GM18520 (cell line): Measurements from ENCODE around the gene WWC1.
A peak's percentile ranks its signal among the peaks of the same experiment; 100 is the strongest.
"Not testable (repeated sequence)": the region's sequence is repeated elsewhere in the genome, so short reads cannot be mapped to it uniquely, and the experiment has no call there.

Experiments used
- ATAC-seq: cut with Tn5 transposase; IDR thresholded peaks from one replicate; pipeline ENCODE4 v1.9.1; 2021; ENCODE audit not compliant: unreplicated experiment

The WWC1 gene

DNA sequence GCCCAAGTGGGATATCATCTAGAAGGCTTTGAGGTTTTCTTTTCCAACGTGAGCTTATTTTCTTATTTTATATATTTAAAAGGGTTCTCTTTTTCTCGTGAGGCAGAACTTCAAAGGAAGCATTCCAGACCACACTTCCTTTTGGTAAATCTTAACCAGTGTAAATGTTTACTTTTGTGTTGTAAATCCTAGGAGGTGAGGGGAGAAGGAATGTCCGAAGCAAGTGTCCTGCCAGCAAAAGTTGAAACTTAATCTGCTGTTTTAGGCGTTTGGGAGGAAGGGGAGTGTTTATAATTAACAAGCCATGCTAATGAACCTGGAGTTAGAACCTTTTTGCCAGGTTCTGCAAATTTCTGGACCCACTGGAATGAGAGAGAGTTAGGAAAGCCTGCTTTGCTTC lies 37.9 kb downstream of the WWC1 start:
- no peak for ATAC-seq

DNA sequence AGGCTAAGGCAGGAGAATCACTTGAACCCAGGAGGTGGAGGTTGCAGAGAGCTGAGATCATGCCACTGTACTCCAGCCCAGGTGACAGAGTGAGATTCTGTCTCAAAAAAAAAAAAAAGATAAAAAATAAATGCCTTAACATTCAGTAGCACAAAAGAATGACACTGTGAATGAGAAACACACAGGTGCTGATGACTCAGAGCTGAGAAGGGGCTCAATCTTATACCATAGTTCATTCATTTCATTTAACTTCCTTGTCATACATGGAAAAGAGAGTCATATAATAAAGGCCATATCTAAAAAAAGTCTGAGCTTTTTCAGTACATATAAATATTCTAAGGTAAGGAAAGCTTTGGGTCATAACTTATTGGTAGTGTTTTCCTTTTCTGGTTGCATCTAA lies 40.6 kb downstream of the WWC1 start:
- ATAC-seq = no peak

DNA sequence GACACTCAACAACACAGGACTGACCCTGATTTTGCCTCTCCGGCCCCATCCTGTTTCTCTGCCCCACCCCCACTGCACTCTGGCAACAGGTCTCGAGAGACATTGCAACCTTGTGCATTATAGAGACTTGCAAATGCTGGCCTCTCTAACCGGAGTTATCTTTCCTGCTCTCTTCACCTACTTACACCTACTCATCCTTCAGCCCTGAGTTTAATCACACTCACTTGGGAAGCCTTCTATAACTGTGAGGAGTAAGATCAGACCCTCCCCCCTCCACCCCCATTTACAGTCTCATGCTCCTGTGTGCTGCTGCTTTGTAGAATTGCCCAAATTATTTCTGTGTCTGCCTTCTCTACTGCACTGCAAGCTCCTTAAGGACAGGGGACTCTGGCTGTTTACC lies 42.8 kb downstream of the WWC1 start:
- no peak for ATAC-seq

DNA sequence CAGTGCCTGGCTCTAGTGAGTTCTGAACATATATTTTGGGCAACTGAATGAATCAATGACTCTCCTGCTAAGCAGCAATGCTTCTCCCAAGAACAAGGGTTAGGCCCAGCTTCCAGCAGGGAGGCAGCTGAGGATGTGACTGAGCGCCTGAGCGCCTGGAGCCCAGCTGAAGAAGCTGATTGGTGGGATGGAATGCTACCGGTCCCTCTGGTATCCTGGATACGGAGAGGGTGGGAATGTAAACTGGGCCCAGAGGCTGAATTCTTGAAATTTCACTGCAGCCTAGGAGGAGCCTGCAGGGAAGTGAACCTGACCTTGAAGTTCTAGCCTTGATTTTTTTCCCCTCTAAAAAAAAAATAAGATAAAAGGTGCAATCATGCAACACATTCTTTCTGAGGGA lies 43.2 kb downstream of the WWC1 start:
- no peak for ATAC-seq

DNA sequence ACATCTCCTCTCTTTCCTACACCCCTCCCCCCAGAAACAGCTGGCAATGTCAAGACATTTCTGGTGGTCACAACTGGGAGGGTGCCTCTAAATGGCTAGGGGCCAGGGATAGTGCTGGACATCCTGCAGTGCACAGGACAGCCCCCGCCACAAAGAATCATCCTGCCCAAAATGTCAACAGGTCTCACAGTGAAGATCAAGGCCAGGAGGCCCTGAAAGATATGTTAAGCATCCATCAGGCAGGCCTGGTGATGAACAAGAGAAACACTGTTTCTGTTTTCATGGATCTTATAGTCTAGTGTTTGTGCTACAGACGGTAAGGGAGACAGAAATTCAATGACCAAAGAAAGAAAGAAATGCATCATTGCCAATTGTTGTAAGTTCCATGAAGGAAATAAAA lies 45.9 kb downstream of the WWC1 start:
- no peak for ATAC-seq

DNA sequence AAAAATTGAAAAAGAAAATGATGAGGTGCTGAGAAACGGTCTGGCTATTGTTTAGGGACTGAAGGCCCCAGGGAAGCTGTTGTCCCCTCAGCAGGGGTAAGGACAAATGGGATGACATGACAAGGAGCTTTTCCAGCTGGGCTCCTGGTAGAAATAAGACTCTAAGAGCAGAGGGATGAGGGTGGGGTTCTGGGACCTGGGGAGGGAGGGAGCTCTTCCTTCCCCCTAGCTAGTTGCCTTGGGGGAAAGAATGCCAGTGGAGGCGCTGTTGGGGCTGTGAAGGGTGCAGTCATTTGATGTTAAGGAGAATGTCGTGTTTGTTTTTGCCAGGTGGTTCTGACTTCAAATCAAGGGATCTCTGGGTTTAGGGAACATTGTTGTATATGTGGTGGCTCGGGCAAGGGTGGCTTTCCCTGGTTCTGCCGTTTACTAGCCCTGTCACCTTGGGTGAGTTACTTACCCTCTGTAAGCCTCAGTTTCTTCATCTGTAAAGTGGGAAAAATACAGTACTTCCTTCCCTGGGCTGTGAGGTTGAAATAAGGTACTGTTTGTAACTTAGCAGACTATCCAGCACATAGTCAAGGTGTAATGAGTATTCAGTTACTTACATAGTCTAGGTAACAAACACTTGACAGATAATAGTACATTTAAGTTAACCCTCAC lies 47.8 kb downstream of the WWC1 start:
- ATAC-seq = no peak

DNA sequence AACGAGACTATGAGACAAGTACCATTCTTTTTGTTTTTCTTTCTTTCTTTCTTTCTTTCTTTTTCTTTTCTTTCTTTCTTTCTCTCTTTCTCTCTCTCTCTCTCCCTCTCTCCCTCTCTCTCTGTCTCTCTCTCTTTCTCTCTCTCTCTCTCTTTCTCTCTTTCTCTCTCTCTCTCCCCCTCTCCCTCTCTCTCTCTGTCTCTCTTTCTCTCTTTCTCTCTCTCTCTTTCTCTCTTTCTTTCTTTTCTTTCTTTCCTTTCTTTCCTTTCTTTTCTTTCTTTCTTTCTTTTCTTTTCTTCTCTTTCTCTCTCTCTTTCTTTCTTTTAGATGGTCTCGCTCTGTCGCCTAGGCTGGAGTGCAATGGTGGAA lies 48.3 kb downstream of the WWC1 start:
- not testable (repeated sequence) for ATAC-seq

DNA sequence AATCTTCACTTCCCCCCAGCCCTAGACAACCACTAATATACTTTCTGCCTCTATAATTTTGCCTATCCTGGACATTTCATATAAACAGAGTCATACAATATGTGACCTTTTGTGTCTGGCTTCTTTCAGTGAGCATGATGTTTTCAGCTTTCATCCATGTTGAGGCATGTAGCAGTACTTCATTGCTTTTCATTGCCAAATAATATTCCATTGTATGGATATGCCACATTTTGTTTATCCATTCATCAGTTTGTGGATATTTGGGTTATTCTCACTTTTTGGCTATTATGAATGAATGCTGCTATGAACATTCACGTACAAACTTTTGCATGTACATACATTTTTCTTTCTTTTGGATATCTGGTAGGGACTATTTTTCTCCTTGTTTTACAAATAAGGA lies 49.0 kb downstream of the WWC1 start:
- no peak for ATAC-seq

DNA sequence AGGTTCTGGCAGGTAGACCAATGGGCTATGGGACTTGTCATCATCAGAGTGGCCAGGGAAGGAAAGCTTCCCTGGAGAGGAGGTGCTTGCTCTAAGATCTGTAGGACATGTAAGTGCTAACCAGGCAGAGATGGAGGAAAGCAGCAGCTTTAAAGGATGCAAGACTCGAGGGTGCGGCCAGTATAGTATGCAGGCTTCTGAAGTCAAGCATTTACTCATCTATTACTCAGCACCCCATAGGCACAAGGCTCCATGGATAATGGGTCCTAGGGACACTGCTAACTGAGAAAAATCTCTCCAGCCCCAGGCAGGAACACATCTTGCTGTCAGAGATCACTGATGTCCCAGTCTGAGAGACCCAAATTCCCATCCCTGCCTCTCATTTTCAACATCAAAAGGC lies 49.7 kb downstream of the WWC1 start:
- no peak for ATAC-seq

DNA sequence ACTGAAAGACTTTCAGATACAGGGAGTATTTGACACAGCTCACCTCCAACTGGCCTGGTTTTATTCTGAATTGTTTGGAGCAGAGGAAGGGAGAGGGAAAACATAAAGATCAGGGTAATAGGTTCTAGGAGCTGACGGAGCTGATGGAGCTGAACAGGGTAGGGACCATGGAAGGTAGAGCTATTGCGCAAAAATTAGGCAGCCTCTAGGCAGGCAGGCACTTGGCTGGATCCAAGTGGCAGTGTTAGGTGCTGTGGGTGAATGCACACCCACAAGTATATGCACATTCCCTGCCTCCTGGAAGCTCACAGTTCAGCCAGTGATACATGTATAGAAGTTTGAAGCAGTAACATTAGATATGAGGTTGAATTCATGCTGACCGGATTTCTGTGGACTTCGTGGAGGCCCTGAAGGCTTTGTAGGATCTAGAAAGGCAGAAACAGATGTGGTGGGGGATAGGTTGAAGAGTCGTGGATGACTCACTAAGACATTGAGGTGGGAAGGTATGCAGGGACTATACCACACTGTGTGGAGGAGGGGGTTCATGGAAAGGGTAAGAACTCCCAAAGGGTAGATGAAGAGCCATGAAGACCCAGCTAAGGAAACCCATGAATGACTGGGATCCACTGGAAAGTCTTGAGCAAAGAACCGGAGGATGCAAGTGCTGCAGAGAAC lies 50.8 kb downstream of the WWC1 start:
- no peak for ATAC-seq

DNA sequence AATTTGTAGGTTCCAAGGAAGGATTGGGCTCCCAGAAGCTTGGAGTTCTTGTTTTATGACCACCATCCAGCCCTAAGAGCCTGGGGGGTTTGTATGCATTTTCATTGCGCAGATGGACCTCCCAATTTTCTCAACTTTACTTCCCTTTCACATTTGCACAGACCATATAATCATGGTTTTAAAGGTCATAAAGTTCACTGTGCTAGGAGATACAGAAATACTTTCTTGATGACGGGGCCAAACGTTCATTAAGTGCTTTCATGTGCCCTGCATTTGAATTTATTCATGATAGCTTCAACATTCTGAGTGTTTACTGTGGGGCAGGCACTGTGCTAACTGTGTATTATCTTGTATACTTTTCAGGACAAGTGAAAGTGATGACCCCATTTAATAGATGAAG lies 51.5 kb downstream of the WWC1 start:
- ATAC-seq = no peak

DNA sequence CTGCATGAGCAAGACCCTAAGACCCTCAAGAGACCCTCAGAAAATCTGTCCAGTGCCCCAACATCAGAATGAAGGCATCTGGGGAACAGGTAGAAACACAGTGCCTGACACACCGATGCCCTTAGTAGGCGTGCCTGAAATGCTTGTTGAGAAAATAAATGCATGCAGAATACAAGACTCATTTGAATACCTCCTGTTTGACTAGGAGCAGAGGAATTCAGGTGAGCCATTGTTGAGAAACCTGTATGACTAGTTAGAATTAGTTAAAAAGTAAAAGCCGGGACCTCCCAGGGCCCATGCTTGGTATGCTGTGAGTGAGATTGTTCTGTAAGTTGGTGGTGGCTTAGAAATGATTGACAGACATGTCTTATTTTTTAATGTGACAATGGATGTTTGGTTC lies 55.0 kb downstream of the WWC1 start:
- no peak for ATAC-seq

DNA sequence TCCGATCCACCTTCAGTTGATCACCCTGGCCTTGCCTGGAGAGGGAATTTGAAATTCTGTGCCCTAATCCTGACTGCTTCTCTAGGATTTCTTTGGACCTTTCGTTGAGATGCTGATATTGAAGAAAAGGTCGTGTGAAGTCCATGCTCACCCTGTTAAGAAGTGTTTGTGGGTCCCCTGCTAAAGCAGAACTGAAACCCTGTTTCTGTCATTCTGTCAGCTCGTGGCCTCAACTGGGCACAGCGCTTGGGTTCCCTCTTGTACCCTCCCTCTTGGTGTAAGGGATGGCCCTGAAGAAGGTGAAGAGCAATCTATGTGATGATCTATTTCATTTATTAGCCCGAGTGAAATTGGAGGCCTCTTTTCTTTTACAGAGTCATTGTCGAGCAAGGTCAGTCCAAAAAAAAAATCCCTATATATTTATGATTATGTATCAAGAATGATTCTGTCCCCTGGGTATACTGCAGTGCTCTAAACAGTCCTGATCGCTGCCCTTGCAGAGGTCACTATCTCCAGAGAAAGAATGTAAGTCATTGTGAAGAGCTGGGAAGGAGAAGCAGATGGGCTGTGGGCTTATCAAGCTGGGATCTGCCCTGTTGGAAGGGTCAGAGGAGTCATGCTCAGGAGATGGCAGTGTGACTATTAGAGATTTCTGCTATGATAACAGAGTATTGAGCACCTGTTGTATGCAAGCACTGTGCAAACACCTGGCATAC lies 56.1 kb downstream of the WWC1 start:
- peak; percentile 82 for ATAC-seq

DNA sequence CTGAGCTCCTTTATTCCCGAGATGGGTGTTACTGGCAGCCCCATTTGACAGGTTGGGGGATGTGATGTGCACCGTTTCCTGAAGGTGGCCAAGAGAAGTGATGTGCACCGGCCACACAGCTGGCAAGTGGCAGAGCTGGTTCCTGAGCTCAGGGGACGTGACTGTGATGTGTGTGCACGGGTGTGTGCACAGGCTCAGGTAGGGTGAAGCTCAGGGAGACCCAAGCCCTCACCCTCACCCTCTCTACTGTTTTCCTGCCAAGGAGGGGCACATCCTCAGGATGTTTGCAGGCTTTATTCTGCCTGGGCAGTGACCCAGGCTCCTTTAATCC lies 56.6 kb downstream of the WWC1 start:
- no peak for ATAC-seq

DNA sequence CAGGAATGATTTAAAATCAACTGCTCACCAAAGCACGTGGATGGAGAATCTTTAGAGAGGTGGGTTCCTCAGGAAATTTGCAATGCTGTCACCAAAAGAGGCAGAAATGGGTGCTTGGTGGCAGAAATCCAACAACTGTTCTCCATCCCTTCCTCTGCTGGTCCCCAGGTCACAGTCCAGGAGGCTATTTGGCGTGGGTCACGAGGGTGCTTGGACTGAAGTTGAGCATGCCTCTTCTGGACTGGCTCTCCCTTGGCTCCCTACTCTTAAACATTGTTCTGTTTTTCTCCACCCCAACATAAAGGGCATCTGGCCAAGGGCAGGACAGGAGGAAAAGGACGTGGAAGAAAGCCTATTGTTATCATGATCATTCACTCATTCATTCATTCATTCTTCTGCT lies 58.9 kb downstream of the WWC1 start:
- ATAC-seq = no peak

DNA sequence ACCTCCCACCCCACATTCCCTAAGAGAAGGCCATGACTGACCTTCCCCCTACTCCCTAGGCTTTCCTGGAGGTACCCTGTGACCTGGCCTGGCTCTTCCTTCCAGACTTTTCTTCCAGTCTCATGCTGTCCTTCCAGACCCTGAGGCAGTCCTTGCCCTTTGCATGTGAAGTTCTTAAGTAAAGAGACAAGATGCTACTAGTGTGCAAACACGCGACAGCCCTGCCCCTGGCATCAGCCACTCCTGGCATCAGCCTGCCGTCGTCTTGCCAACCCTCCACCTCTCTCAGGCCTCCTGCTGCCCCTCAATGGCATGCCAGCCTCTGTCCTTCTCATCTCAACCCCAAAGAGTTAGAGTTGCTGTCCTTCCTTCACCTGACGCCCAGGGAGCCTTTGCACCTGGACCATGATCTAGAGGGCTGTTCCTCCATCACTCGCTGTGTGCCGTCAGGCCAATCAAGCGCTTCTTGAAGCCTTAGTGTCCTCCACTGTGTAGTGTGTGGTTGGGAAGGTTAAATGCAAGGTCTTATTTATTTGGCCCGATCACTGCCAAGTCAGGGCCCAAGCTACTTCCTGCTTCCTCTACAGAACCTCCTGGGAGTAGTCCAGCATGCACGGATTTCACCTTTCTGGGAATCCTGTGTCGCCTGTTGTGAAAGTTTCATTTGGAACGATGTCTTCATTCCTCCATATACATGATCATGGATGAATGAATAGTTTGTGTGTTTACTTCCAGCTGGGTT lies 61.9 kb downstream of the WWC1 start:
- ATAC-seq = no peak

DNA sequence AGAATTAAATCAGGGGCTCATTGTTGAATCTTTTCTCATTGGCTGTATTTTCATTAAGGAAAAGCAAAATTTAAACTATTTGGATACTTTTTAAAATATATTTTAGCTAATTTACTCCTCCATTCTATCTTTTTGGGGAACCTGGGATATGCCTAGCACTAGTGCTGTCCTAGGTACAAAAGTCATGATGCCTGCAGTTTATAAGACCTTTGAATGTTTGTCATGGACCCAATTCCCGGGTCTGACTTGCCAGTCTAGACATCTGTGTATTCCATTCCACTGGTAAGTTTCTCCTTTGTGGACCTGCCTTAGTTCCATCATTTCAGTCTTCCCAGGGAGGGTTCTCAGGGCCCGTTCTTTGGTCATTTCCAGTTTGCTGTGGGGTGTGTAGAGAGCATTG lies 63.0 kb downstream of the WWC1 start:
- no peak for ATAC-seq

DNA sequence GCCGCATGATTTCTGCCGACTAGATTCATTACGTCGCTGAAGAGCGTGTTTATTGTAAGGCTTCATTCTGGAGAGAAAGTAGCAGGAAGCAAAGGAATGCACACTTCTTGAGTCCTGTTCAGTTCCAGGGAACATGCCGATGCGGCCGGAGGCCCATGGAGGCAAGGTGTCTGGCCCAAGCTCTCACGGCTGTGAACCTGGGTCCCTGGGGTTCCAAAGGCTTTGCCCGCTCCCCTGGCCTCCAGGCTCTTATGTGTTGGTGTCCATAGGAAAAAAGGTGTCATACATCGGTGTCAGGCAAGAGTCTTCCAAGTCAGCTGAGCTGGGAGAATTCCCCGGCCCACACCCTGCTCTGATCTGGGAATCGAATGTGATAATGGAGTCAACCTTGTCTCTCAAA lies 64.7 kb downstream of the WWC1 start:
- ATAC-seq = no peak

DNA sequence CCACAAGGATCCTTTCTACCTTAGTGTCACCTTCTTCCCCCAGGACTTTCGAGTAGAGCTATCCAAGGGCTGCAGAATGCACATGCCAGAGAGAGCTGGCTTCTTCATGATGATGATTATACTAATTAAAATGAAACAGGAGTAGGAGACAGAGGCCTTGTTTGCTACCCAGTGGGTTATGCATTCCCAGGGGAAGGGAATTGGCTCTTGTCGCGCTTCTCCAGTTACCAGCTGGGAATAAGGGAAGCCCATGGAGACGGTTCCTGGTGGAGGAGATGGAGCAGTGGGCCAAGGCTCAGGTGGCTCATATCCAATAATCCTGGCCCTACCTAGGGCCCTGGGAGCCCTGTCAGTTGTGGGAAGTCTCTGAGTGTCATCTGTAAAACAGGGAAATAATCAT lies 65.1 kb downstream of the WWC1 start:
- ATAC-seq = no peak

DNA sequence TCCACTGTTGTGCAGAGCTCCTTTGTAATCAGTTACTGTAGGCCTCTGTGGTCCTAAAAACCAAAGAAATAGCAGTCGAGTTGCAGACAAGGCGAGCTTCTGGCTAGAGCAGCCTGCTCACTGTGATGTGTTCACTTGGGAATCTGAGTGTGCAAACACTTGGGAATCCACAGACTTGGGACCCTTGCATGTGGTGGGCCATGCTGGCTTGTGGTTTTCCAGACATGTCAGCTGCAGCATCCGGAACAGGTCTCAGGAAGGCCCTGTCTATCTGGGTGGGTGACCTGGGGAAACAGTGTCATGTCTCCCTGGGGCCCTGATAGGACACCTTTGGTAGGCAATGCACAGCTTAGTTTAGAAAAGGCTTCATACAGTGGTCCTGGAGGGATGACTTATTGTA lies 66.4 kb downstream of the WWC1 start:
- no peak for ATAC-seq

DNA sequence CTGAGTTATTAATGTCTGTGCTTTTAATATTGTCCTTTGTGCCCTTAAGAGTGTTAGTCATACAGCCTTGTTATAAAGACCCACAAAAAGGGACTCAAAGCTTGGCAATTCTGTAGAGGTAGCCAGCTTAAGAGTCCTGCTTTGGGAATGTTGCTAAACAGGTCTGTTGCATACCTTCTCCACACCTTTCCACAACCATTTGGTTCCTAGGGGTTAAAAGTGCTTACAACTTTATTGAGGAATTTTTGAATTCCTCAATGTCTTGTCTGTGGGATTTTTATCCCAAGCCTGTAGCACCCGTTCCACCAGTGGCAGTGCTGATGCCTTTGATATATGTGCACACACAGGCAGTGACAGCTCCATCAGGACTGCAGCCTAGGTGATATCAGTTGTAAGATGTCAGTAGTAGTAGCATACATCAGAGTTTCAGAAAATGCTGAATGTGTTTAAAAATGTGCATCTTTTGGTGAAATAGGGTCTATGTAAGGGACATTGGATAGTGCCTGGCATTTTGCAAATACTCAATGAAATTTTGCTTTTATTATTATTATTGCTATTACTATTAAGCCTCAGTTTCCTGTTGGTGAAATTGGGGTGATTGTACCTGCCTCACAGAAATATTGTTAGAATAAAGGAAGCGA lies 68.5 kb downstream of the WWC1 start:
- no peak for ATAC-seq
